GM06990 (cell line): Measurements from ENCODE around the gene SORBS1.

Experiments
- DNase-seq: peaks from one replicate; pipeline ENCODE4 v3.0.0-alpha.2; 2011; ENCODE audit not compliant: insufficient read length; ENCODE audit errors: extremely low read depth
- H3K27me3 ChIP-seq: replicated peaks from 2 replicates; pipeline ENCODE4 v1.6.0; 2011; ENCODE audit warnings: low read length; ENCODE audit not compliant: control insufficient read depth, insufficient read depth
- H3K36me3 ChIP-seq: 2 replicates; pipeline ENCODE4 v1.5.1; 2011; ENCODE audit warnings: low read length; ENCODE audit not compliant: control insufficient read depth, insufficient read depth
- H3K4me3 ChIP-seq: replicated peaks from 2 replicates; pipeline ENCODE4 v1.5.1; 2011; ENCODE audit warnings: low read depth, mild to moderate bottlenecking, control low read depth, low read length
- TF ChIP-seq, protein P1 (sequence below): IDR thresholded peaks from 2 replicates; pipeline ENCODE4 v1.5.1; 2011; ENCODE audit warnings: low read length, control low read depth, mild to moderate bottlenecking, inconsistent platforms; ENCODE audit not compliant: insufficient read depth, poor library complexity, severe bottlenecking

The SORBS1 gene

DNA sequence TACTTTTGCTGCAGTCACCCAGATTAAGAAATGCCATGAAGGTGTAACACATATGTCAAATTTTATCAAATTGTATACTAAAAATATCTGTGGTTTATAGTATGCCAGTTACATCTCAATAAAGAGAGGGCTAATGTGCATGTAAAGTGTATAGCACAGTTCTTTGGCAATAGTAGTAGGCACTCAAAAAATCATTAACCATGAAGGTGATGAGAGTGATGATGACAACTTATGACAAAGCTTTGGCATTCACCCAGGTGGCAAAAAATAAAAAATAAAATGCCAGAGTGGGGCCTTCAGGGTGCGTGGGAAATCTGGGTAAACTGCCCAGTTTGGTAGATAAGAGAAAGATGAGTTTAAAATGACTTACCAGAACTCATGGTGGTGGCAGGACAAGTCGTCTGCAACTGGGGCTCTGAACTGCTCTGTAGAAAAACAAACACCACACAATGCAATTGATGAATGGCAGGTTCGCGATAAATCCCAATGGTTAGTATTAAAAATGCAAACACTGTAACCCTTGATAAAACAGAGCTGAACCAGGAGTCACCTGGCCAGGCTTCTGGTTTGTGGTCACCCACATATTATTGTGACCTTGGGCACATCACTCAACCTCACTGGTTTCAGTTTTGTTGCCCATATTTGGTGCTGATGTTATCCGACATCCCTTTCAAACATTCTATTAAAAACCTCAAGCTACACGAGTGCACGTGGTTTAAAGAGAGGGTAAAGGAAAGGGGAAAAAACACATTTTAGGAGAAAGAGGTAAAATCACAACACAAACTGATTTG, 120.2 kb downstream of the SORBS1 start:
- no peak for DNase-seq

DNA sequence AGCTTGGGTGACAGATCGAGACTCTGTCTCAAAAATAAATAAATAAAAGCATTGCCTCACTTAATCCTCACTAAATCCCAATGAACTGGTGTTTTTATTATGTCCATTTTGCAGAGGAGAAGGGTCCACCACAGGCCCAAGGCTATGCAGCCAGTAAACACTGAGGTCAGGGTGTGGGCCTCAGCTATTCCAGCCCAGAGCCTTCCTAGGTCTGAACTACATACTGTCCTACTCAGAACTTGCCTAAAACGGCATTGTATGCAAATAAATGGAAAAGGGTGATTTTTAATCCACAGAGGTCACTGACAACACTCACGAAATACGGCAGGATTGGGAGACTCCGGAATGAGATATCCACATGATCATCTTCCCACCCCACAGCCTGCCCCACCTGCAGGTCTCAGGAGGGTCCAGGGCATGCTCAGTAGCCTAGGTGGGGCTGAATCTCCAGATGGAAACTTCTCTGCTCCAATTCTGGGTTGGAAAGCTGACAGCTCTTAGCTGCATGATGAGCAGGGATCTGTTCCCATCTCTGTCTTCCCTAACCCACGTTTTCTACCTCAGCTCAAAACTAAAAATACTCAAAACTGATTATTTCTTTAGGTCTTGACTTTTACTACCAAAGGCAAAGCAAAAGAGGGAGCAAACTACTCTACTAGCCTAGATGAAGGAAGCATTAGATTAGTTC, 121.0 kb downstream of the SORBS1 start:
- Histone ChIP-seq H3K4me3 (no peak overlapping the region), H3K36me3 (no peaks in the 10 kb centered on the region), H3K27me3 (no peaks in the 10 kb centered on the region; the same call in 1 of the 2 replicates)
- DNase-seq, result no peak
- TF ChIP-seq, protein P1, sequence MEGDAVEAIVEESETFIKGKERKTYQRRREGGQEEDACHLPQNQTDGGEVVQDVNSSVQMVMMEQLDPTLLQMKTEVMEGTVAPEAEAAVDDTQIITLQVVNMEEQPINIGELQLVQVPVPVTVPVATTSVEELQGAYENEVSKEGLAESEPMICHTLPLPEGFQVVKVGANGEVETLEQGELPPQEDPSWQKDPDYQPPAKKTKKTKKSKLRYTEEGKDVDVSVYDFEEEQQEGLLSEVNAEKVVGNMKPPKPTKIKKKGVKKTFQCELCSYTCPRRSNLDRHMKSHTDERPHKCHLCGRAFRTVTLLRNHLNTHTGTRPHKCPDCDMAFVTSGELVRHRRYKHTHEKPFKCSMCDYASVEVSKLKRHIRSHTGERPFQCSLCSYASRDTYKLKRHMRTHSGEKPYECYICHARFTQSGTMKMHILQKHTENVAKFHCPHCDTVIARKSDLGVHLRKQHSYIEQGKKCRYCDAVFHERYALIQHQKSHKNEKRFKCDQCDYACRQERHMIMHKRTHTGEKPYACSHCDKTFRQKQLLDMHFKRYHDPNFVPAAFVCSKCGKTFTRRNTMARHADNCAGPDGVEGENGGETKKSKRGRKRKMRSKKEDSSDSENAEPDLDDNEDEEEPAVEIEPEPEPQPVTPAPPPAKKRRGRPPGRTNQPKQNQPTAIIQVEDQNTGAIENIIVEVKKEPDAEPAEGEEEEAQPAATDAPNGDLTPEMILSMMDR, result no peak

More for the DNA sequence above, 120.2 kb downstream of the SORBS1 start:
- H3K36me3 ChIP-seq, result no peaks in the 10 kb centered on the region
- TF ChIP-seq, protein P1, result no peak
- H3K4me3 ChIP-seq, result no peak overlapping the region
- H3K27me3 ChIP-seq, result no peaks in the 10 kb centered on the region; the same call in 1 of the 2 replicates

DNA sequence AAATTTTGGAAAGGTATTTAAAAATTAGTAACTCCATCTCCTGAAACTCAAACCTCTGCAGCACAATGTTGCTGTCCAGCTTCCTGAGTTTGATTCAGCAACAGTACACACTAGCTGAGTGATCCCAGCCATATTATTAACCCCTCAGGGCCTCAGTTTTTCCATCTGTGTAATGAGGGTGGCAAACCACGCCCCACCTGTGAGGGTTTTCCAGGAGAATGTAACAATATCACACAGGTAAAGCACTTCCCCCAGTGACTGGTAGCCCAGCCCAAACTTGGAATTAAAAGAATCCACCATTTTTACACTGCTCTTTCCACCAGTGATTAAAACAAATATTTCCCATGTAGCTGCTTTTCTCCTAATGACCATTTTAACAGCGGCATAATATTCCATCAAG, 122.4 kb downstream of the SORBS1 start:
- no peaks in the 10 kb centered on the region for H3K36me3 ChIP-seq
- TF ChIP-seq, protein P1, result no peak
- no peak overlapping the region for H3K4me3 ChIP-seq
- DNase-seq, result no peak
- H3K27me3 ChIP-seq, result no peaks in the 10 kb centered on the region; the same call in 1 of the 2 replicates

DNA sequence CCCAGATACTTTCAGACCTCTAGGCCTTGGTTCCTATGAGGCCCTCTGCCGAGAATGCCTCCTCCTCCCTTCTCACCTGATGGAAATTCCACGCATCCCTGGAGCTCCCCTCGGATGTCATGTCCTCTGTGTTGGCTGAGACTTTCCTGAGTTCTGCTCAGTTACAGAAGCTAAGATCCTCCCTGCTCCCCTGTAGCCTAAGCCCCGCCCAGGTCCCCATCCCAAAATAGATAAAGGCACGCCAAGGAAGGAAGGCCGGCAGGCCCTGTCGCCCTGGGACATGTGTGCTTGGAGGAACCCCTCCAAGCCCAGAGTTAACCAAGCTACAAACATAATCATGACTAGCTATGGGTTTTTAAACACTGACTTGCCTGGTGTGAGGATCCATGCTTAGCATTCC, 123.5 kb downstream of the SORBS1 start:
- H3K36me3 ChIP-seq, result no peaks in the 10 kb centered on the region
- H3K4me3 ChIP-seq, result no peak overlapping the region
- no peak for DNase-seq
- H3K27me3 ChIP-seq, result no peaks in the 10 kb centered on the region; the same call in 1 of the 2 replicates
- TF ChIP-seq, protein P1, result no peak

DNA sequence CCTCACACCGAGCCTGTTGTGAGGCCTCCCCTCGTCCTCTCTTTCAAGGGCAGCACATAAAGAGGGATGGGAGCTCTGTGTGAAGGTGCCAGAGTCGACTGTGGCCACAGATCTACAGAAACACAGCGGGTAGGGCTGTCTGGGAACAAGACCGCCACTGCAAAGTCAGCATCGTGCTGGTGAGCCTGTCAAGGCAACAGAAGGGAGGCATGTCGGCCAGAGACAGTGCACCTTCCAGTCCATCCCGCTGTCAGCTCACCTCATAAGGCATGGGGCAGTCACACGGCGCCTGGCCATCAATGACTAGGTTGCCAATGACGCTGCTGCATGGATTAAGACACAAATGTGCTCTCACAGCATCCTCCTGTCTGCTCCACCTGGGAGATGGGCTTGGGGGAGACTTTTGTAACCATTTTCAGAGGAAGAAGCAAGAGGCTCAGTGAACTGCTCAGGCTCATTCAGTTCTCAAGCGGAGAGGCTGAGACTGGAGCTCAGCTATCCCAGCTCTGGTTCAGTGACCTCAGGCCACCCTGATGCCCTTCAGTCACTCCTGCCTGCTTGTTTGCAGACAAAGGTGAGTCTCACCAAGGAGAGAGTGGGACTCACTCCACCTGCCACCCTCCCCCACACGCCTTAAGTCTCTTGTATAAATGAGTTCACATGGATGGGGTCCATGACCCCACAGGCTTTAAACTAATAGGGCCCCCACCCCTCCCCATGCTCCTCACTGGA, 125.5 kb downstream of the SORBS1 start:
- Histone ChIP-seq H3K4me3 (no peak overlapping the region), H3K27me3 (no peaks in the 10 kb centered on the region; the same call in 1 of the 2 replicates), H3K36me3 (no peaks in the 10 kb centered on the region)
- no peak for DNase-seq
- TF ChIP-seq, protein P1, result no peak
